AG10803 (cell line): ENCODE data around the gene RNF227.

Experiments used
- DNase-seq: peaks from one replicate; pipeline ENCODE4 v3.0.0; 2010; ENCODE audit warnings: low read depth
- H3K4me3 ChIP-seq: 2 replicates; pipeline ENCODE4 v1.5.1; 2011; ENCODE audit warnings: mild to moderate bottlenecking, low read length, control low read depth
- TF ChIP-seq, protein P1 (sequence below): conservative IDR thresholded peaks from 2 replicates; pipeline ENCODE4 v1.5.1; 2011; ENCODE audit warnings: mild to moderate bottlenecking, low read length, control low read depth, inconsistent platforms

Gene RNF227

GRCh38 chr17:7884581-7885366 is 31.3 kb downstream of the RNF227 start:
- peak overlapping the region; percentile 92 for H3K4me3 ChIP-seq
- TF ChIP-seq, protein P1, sequence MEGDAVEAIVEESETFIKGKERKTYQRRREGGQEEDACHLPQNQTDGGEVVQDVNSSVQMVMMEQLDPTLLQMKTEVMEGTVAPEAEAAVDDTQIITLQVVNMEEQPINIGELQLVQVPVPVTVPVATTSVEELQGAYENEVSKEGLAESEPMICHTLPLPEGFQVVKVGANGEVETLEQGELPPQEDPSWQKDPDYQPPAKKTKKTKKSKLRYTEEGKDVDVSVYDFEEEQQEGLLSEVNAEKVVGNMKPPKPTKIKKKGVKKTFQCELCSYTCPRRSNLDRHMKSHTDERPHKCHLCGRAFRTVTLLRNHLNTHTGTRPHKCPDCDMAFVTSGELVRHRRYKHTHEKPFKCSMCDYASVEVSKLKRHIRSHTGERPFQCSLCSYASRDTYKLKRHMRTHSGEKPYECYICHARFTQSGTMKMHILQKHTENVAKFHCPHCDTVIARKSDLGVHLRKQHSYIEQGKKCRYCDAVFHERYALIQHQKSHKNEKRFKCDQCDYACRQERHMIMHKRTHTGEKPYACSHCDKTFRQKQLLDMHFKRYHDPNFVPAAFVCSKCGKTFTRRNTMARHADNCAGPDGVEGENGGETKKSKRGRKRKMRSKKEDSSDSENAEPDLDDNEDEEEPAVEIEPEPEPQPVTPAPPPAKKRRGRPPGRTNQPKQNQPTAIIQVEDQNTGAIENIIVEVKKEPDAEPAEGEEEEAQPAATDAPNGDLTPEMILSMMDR, result no peak
- no peak for DNase-seq

- peak; percentile 45 for DNase-seq
- peak overlapping the region; percentile 77 for H3K4me3 ChIP-seq
- TF ChIP-seq, protein P1, result no peak
These were observed 32.2 kb downstream of the RNF227 start for GRCh38 chr17:7883781-7884386.

- no peak for DNase-seq
- TF ChIP-seq, protein P1, result no peak
- no peak overlapping the region for H3K4me3 ChIP-seq
These were observed 33.5 kb downstream of the RNF227 start for GRCh38 chr17:7882629-7883028.

- H3K4me3 ChIP-seq, result no peak overlapping the region
- no peak for DNase-seq
- TF ChIP-seq, protein P1, result no peak
These were observed 34.0 kb downstream of the RNF227 start for GRCh38 chr17:7882068-7882467.

GRCh38 chr17:7881276-7882054 is 34.6 kb downstream of the RNF227 start:
- TF ChIP-seq, protein P1, result no peak
- H3K4me3 ChIP-seq, result no peak overlapping the region
- DNase-seq, result no peak

- H3K4me3 ChIP-seq, result no peak overlapping the region
- TF ChIP-seq, protein P1, result no peak
- no peak for DNase-seq
These were observed 35.8 kb downstream of the RNF227 start for GRCh38 chr17:7880076-7880868.
